PC-9 (cell line): ENCODE results near the gene PSMB3. TPM values are rescaled to one million over a fixed set of nuclear protein-coding genes. Genes with fewer than 3 reads are reported as not detected.

ENCODE experiments used
- BruUV-seq: library from RNA; stranded (reverse); fragments of 400-500 nt; replicated peaks from 2 replicates; lab custom pipeline; 2021; lab: Mats Ljungman, UMichigan
- CTCF ChIA-PET: fragments of 300-600 bp; sonication (Branson Sonifier 250); formaldehyde crosslinking; loops from one replicate; lab custom pipeline; 2022; ENCODE audit warnings: antibody characterized with exemption; lab: Charles Lee
- POLR2A ChIA-PET: fragments of 300-600 bp; sonication (Branson Sonifier 250); formaldehyde crosslinking; loops from one replicate; lab custom pipeline; 2022; ENCODE audit warnings: antibody characterized with exemption; ENCODE audit not compliant: unreplicated experiment; lab: Charles Lee
- DNase-seq, 2 experiments: peaks; one replicate each; pipeline versions ENCODE4 v3.0.0 to v3.0.0-alpha.2; 2015 to 2022; ENCODE audit warnings: mixed read lengths in 1 of 2
- H2AFZ ChIP-seq: fragments of 200-600 bp; sonication (generic); 2 replicates; pipeline ENCODE4 v1.8.1; 2017; ENCODE audit warnings: antibody characterized with exemption
- H3F3A ChIP-seq: fragments of 200-600 bp; sonication (generic); 2 replicates; pipeline ENCODE4 v1.8.1; 2017; ENCODE audit warnings: antibody characterized with exemption, mild to moderate bottlenecking, low read depth; ENCODE audit not compliant: insufficient read depth
- H3K27ac ChIP-seq: fragments of 200-600 bp; sonication (generic); 2 replicates; pipeline ENCODE4 v1.6.1; 2016; ENCODE audit warnings: mixed run types
- H3K27me3 ChIP-seq: fragments of 200-600 bp; sonication (generic); 2 replicates; pipeline ENCODE4 v1.6.1; 2016; ENCODE audit warnings: low read depth, mixed run types; ENCODE audit not compliant: insufficient read depth
- H3K36me3 ChIP-seq: fragments of 200-600 bp; sonication (generic); 2 replicates; pipeline ENCODE4 v1.6.1; 2016; ENCODE audit warnings: low read depth, mixed run types
- H3K4me1 ChIP-seq: fragments of 200-600 bp; sonication (generic); replicated peaks from 2 replicates; pipeline ENCODE4 v1.6.1; 2016; ENCODE audit warnings: mixed run types; ENCODE audit not compliant: insufficient read depth
- H3K4me2 ChIP-seq: fragments of 200-600 bp; sonication (generic); 2 replicates; pipeline ENCODE4 v1.6.1; 2017; ENCODE audit warnings: mixed run types
- H3K4me3 ChIP-seq: fragments of 200-600 bp; sonication (generic); 2 replicates; pipeline ENCODE4 v1.6.1; 2016; ENCODE audit warnings: mixed run types
- H3K79me2 ChIP-seq: fragments of 200-600 bp; sonication (generic); 2 replicates; pipeline ENCODE4 v1.6.1; 2017; ENCODE audit warnings: low read depth, mixed run types
- H3K9me2 ChIP-seq: fragments of 200-600 bp; sonication (generic); 2 replicates; pipeline ENCODE4 v1.8.1; 2017; ENCODE audit warnings: mild to moderate bottlenecking; ENCODE audit not compliant: insufficient read depth
- H3K9me3 ChIP-seq: fragments of 200-600 bp; sonication (generic); 2 replicates; pipeline ENCODE4 v1.8.1; 2016; ENCODE audit warnings: low read depth; ENCODE audit not compliant: insufficient read depth
- H4K20me1 ChIP-seq: fragments of 200-600 bp; sonication (generic); 2 replicates; pipeline ENCODE4 v1.8.1; 2017; ENCODE audit not compliant: insufficient read depth
- EZH2 ChIP-seq: fragments of 200-600 bp; sonication (generic); IDR thresholded peaks from 2 replicates; pipeline ENCODE4 v1.8.0; 2017; ENCODE audit warnings: antibody characterized with exemption, low read depth
- intact Hi-C: fragments of 100-400 bp; cut with micrococcal nuclease; formaldehyde crosslinking; loops from one replicate; pipeline ENCODE4 v1.10.0; 2022; ENCODE audit not compliant: unreplicated experiment
- microRNA-seq: library from miRNA; unstranded; fragments of <30 nt; microRNA quantifications from one replicate; pipeline ENCODE4 v1.2.0, GENCODE V29; 2021; ENCODE audit warnings: borderline number of aligned reads, borderline replicate concordance
- total RNA-seq: library from RNA; stranded (reverse); gene quantifications from 2 replicates; pipeline ENCODE4 v1.2.3, GENCODE V29; 2021
- TF ChIP-seq, protein P1 (sequence below): fragments of 200-600 bp; sonication (generic); conservative IDR thresholded peaks from 2 replicates; pipeline ENCODE4 v1.6.1; 2017; ENCODE audit warnings: mixed run types, antibody characterized with exemption, mild to moderate bottlenecking, moderate library complexity

The PSMB3 gene
- total RNA-seq, 1 experiment from 2014 or later = 262 TPM

- intact Hi-C loops = loop anchor here (10.0 kb wide), 1 partner anchor 65 kb away; no protein-coding TSS in a partner anchor
- DNase-seq = no peak
- peaks cover 23% of the 10 kb centered on the region for H3K4me1 ChIP-seq
- H3K4me2 ChIP-seq = peak overlapping the region; percentile 78
- no peaks in the 10 kb centered on the region for H3K27me3 ChIP-seq
- peaks cover 30% of the 10 kb centered on the region for H3K36me3 ChIP-seq
- CTCF ChIA-PET = no interaction called here
- POLR2A ChIA-PET = interaction anchor here (0.6 to 0.7 kb wide), 3 partner anchors 14 to 103 kb away, joined by 3 to 5 read pairs (median 3); no protein-coding TSS in a partner anchor
- peaks cover 39% of the 10 kb centered on the region for H3K79me2 ChIP-seq
- TF ChIP-seq, protein P1, sequence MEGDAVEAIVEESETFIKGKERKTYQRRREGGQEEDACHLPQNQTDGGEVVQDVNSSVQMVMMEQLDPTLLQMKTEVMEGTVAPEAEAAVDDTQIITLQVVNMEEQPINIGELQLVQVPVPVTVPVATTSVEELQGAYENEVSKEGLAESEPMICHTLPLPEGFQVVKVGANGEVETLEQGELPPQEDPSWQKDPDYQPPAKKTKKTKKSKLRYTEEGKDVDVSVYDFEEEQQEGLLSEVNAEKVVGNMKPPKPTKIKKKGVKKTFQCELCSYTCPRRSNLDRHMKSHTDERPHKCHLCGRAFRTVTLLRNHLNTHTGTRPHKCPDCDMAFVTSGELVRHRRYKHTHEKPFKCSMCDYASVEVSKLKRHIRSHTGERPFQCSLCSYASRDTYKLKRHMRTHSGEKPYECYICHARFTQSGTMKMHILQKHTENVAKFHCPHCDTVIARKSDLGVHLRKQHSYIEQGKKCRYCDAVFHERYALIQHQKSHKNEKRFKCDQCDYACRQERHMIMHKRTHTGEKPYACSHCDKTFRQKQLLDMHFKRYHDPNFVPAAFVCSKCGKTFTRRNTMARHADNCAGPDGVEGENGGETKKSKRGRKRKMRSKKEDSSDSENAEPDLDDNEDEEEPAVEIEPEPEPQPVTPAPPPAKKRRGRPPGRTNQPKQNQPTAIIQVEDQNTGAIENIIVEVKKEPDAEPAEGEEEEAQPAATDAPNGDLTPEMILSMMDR = no peak
- no peak for TF ChIP-seq EZH2
- BruUV-seq = no TSS peak
- peaks cover 34% of the 10 kb centered on the region for H3F3A ChIP-seq
- H2AFZ ChIP-seq = no peak overlapping the region; the same call in 1 of the 2 replicates
- H3K4me3 ChIP-seq = peak overlapping the region; percentile 92
- H3K9me3 ChIP-seq = no peaks in the 10 kb centered on the region
- H3K27ac ChIP-seq = peak overlapping the region; percentile 96
- no peaks in the 10 kb centered on the region for H3K9me2 ChIP-seq
- H4K20me1 ChIP-seq = peaks cover 19% of the 10 kb centered on the region
Measured at GRCh38 chr17:38800237-38800760, 47.8 kb downstream of the PSMB3 start.

- peaks cover 3% of the 10 kb centered on the region; the same call in 1 of the 2 replicates for H3K36me3 ChIP-seq
Measured at GRCh38 chr17:38809828-38810227, 57.3 kb downstream of the PSMB3 start.

More at GRCh38 chr17:38809828-38810227, 57.3 kb downstream of the PSMB3 start:
- DNase-seq = no peak
- no peaks in the 10 kb centered on the region for H3K9me2 ChIP-seq
- H3K4me1 ChIP-seq = no peaks in the 10 kb centered on the region
- no TSS peak for BruUV-seq
- H2AFZ ChIP-seq = no peak overlapping the region
- no peaks in the 10 kb centered on the region for H3K27me3 ChIP-seq
- intact Hi-C loops = loop anchor here (10.0 kb wide), 1 partner anchor 55 kb away; no protein-coding TSS in a partner anchor
- H3K4me2 ChIP-seq = no peak overlapping the region
- H3F3A ChIP-seq = peaks cover 8% of the 10 kb centered on the region; the same call in 1 of the 2 replicates
- TF ChIP-seq, protein P1 = no peak
- no peak for TF ChIP-seq EZH2
- H3K4me3 ChIP-seq = no peak overlapping the region
- no peaks in the 10 kb centered on the region; the same call in 1 of the 2 replicates for H4K20me1 ChIP-seq
- ChIA-PET CTCF (no interaction called here), POLR2A (no interaction called here)
- H3K27ac ChIP-seq = no peak overlapping the region
- H3K9me3 ChIP-seq = no peaks in the 10 kb centered on the region
- no peaks in the 10 kb centered on the region for H3K79me2 ChIP-seq

Small RNAs within 50 kb of the gene (microRNA-seq; reads per million reads assigned to microRNA genes)
- 2.0 reads per million for gene MIR4726

Other genes starting within 250 kb of the PSMB3 start
- gene SRCIN1, start 146.8 kb upstream of the PSMB3 start, total RNA-seq = 16.7 and 23.7 TPM in 2 replicates
- 8.4 and 10.6 TPM in 2 replicates for gene EPOP, start 77.8 kb upstream of the PSMB3 start, total RNA-seq
- 113 and 127 TPM in 2 replicates for gene MLLT6, start 47.5 kb upstream of the PSMB3 start, total RNA-seq
- gene CISD3, start 22.4 kb upstream of the PSMB3 start, total RNA-seq = 36.6 and 38.1 TPM in 2 replicates
- gene PCGF2, start 4.4 kb upstream of the PSMB3 start, total RNA-seq = 26.9 and 43.3 TPM in 2 replicates
- gene PIP4K2B, start 46.8 kb downstream of the PSMB3 start, total RNA-seq = 40.6 and 47.4 TPM in 2 replicates
- gene CWC25, start 72.6 kb downstream of the PSMB3 start, total RNA-seq = 13.7 and 13.9 TPM in 2 replicates
- gene RPL23, start 101.0 kb downstream of the PSMB3 start, total RNA-seq = 1,146 and 1,262 TPM in 2 replicates
- 220 and 309 TPM in 2 replicates for gene LASP1, start 117.3 kb downstream of the PSMB3 start, total RNA-seq
- gene FBXO47, start 214.7 kb downstream of the PSMB3 start, total RNA-seq = not detected in 2 replicates